Measurements from ENCODE around the gene ARHGAP1.

Gene ARHGAP1

DNA sequence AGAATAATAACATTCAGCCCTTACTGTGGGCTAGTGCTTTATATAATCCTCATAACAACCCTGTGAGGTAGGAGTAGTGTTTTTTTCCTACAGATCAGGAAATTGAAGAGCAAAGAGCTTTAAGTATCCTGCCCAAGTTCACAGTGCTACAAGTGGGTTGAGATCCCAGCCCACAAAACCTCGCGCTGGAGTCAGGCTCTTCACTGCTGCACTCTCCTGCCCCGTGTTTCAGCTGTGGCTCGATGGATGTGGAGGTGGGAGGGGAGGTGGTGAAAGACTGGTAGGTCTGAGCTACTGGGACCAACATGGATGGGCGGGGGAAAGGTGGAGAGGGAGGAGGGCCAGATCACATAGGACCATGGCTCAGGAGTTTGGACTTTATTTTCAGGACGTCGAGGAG, 6.5 kb upstream of the ARHGAP1 start:
- H3K27ac ChIP-seq (ENCODE audit: low read depth, low read length, severe bottlenecking) = no peak overlapping the region
- no peaks in the 10 kb centered on the region for H3K9me3 ChIP-seq (ENCODE audit: control insufficient read depth, low read length)
- peaks cover 6% of the 10 kb centered on the region for H3K4me1 ChIP-seq (ENCODE audit: control insufficient read depth, insufficient read depth, low read length, poor library complexity, severe bottlenecking)
- WGBS, 2 experiments (ENCODE audit: insufficient coverage in 2 of 2) = 91 to 94% methylated on average over 7 of the region's 7 CpGs
- peaks cover 65% of the 10 kb centered on the region for H3K36me3 ChIP-seq (ENCODE audit: control insufficient read depth, insufficient read depth, low read length)
- no peak overlapping the region for H3K4me3 ChIP-seq (ENCODE audit: extremely low read depth, insufficient read depth, low read length, poor library complexity, severe bottlenecking)

DNA sequence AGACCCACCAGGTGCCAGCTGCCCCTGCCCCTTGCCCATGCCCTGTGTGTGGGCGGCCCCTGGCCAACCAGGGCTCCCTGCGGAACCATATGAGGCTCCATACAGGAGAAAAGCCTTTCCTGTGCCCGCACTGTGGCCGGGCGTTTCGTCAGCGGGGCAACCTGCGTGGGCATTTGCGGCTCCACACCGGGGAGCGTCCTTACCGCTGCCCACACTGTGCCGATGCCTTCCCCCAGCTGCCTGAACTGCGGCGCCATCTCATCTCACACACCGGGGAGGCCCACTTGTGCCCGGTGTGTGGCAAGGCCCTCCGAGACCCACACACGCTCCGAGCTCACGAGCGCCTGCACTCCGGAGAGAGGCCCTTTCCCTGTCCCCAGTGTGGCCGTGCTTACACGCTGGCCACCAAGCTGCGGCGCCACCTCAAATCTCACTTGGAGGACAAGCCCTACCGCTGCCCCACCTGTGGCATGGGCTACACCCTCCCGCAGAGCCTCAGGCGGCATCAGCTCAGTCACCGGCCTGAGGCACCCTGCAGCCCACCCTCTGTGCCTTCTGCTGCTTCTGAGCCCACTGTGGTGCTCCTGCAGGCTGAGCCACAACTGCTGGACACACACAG, 4.8 kb upstream of the ARHGAP1 start:
- Histone ChIP-seq H3K4me1 (ENCODE audit: control insufficient read depth, insufficient read depth, low read length, poor library complexity, severe bottlenecking) (peaks cover 9% of the 10 kb centered on the region), H3K36me3 (ENCODE audit: control insufficient read depth, insufficient read depth, low read length) (peaks cover 69% of the 10 kb centered on the region), H3K4me3 (ENCODE audit: extremely low read depth, insufficient read depth, low read length, poor library complexity, severe bottlenecking) (no peak overlapping the region), H3K9me3 (ENCODE audit: control insufficient read depth, low read length) (no peaks in the 10 kb centered on the region), H3K27ac (ENCODE audit: low read depth, low read length, severe bottlenecking) (no peak overlapping the region)
- 96 to 97% methylated on average over 27 to 31 of the region's 31 CpGs for WGBS, 2 experiments (ENCODE audit: insufficient coverage in 2 of 2)

DNA sequence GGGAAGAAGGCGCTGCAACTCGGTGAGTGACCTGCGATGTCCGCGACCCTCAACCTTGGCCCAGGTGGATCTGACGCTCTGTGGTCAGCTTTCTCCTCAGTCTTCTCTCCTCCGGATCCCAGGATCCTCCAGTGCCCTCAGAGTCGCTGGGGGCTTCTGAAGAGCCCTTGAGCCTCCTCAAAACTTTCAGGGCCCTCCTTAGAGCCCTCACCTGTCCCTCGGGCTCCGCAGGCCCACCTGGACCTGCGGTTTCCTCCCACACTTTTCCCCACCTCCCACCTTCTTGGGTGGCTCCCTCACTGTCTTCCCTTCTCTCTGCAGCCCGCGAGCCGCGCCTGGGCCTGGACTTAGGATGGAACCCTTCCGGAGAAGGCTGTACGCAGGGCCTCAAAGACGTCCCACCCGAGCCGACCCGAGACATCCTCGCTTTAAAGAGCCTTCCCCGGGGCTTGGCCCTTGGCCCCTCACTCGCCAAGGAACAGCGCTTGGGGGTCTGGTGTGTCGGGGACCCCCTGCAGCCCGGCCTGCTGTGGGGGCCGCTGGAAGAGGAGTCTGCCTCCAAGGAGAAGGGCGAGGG, 747 bp upstream of the ARHGAP1 start:
- 1 to 2% methylated on average over 15 to 22 of the region's 29 CpGs for WGBS, 2 experiments (ENCODE audit: insufficient coverage in 2 of 2)
- Histone ChIP-seq H3K4me3 (ENCODE audit: extremely low read depth, insufficient read depth, low read length, poor library complexity, severe bottlenecking) (peak overlapping the region; percentile 100), H3K27ac (ENCODE audit: low read depth, low read length, severe bottlenecking) (peak overlapping the region; percentile 97), H3K36me3 (ENCODE audit: control insufficient read depth, insufficient read depth, low read length) (peaks cover 51% of the 10 kb centered on the region), H3K9me3 (ENCODE audit: control insufficient read depth, low read length) (no peaks in the 10 kb centered on the region), H3K4me1 (ENCODE audit: control insufficient read depth, insufficient read depth, low read length, poor library complexity, severe bottlenecking) (peaks cover 26% of the 10 kb centered on the region)

DNA sequence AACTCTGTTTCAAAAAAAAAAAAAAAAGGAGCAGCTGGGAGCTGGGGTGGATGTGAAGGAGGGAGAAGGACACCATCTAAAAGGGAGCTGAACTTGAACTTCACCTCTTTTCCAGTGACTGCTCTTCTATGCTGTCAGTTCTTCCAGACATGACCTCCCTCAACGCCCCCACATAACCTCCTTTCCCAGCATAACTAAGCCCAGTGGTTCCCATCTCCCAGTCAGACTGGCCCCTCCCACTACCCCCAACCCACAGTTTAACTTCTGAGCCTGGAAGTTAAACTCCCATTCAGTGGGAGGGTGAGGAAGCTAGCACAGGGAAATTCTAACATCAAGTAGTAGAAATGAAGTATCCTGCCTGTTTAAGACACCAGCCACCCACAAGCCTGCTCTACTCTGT, 1.8 kb downstream of the ARHGAP1 start:
- no peak overlapping the region for H3K27ac ChIP-seq (ENCODE audit: low read depth, low read length, severe bottlenecking)
- peaks cover 51% of the 10 kb centered on the region for H3K36me3 ChIP-seq (ENCODE audit: control insufficient read depth, insufficient read depth, low read length)
- H3K4me1 ChIP-seq (ENCODE audit: control insufficient read depth, insufficient read depth, low read length, poor library complexity, severe bottlenecking) = peaks cover 26% of the 10 kb centered on the region
- no peak overlapping the region for H3K4me3 ChIP-seq (ENCODE audit: extremely low read depth, insufficient read depth, low read length, poor library complexity, severe bottlenecking)
- H3K9me3 ChIP-seq (ENCODE audit: control insufficient read depth, low read length) = no peaks in the 10 kb centered on the region
- 86% methylated on average over 1 of the region's 1 CpG; no CpG with 5 or more reads in 1 of the 2 experiments for WGBS, 2 experiments (ENCODE audit: insufficient coverage in 2 of 2)

DNA sequence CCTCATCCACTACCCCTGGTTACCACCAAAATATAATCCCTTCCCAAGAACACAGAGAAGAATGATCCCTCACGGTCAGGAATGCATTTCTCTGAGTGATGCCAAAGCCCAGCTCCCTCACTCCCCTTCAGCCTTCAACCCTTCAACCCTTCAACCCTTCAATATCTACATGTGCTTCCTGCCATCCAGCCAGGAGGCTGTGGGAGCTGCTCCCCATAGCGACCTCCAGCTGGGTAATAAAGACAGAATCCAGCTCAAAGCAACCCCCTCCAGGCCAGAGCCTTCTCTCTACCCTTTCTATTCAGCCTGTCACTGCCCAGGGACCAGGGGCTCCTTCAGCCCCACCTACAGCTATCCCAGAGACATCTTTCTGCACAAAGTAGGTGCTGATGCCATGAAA, 2.7 kb downstream of the ARHGAP1 start:
- peaks cover 26% of the 10 kb centered on the region for H3K4me1 ChIP-seq (ENCODE audit: control insufficient read depth, insufficient read depth, low read length, poor library complexity, severe bottlenecking)
- peak overlapping the region; percentile 77 for H3K27ac ChIP-seq (ENCODE audit: low read depth, low read length, severe bottlenecking)
- 59 to 70% methylated on average over 2 of the region's 2 CpGs for WGBS, 2 experiments (ENCODE audit: insufficient coverage in 2 of 2)
- H3K4me3 ChIP-seq (ENCODE audit: extremely low read depth, insufficient read depth, low read length, poor library complexity, severe bottlenecking) = no peak overlapping the region
- peaks cover 51% of the 10 kb centered on the region for H3K36me3 ChIP-seq (ENCODE audit: control insufficient read depth, insufficient read depth, low read length)
- no peaks in the 10 kb centered on the region for H3K9me3 ChIP-seq (ENCODE audit: control insufficient read depth, low read length)

DNA sequence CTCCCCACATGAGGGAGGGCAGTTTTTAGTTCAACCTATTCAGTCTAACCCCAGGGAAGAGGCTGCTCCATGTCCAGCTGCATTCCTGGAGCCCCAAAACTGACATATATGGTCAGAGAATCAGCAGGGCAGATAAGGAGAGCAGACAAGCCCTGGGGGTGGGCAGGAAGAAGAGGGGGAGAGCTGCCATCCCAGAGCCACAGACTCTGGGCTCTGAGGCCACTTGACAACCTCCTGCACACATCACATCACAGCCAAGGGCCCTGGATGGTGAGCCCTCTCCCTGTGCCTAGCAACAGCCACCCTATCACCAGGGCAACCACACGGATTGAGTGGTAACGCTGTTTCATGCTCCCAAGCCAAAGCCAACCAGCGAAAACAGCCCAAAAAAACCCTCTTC, 3.1 kb downstream of the ARHGAP1 start:
- Histone ChIP-seq H3K9me3 (ENCODE audit: control insufficient read depth, low read length) (no peaks in the 10 kb centered on the region), H3K4me1 (ENCODE audit: control insufficient read depth, insufficient read depth, low read length, poor library complexity, severe bottlenecking) (peaks cover 25% of the 10 kb centered on the region), H3K36me3 (ENCODE audit: control insufficient read depth, insufficient read depth, low read length) (peaks cover 50% of the 10 kb centered on the region), H3K27ac (ENCODE audit: low read depth, low read length, severe bottlenecking) (peak overlapping the region; percentile 77), H3K4me3 (ENCODE audit: extremely low read depth, insufficient read depth, low read length, poor library complexity, severe bottlenecking) (no peak overlapping the region)
- WGBS, 2 experiments (ENCODE audit: insufficient coverage in 2 of 2) = 40 to 95% methylated on average over 1 to 3 of the region's 3 CpGs

DNA sequence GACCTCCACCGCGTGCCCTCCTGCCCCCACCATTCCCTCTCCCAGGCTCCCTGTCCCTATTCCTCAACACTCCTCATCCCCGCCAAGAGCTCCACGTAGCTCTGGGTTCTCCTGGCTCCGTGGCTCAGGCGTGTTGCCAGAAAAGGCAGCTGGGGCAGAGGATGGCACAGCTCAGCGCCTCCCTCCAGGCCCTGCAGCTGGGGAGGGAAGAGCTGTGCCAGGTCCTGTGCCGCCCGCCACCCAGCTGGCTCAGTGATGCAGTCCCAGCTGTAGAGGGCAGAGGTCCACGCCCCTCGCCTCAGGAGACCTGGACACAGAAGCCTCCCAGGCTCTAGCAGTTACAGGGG, 4.2 kb downstream of the ARHGAP1 start:
- Histone ChIP-seq H3K4me1 (ENCODE audit: control insufficient read depth, insufficient read depth, low read length, poor library complexity, severe bottlenecking) (peaks cover 22% of the 10 kb centered on the region), H3K27ac (ENCODE audit: low read depth, low read length, severe bottlenecking) (no peak overlapping the region), H3K9me3 (ENCODE audit: control insufficient read depth, low read length) (no peaks in the 10 kb centered on the region), H3K4me3 (ENCODE audit: extremely low read depth, insufficient read depth, low read length, poor library complexity, severe bottlenecking) (no peak overlapping the region), H3K36me3 (ENCODE audit: control insufficient read depth, insufficient read depth, low read length) (peaks cover 50% of the 10 kb centered on the region)
- 96 to 97% methylated on average over 5 to 11 of the region's 11 CpGs for WGBS, 2 experiments (ENCODE audit: insufficient coverage in 2 of 2)

DNA sequence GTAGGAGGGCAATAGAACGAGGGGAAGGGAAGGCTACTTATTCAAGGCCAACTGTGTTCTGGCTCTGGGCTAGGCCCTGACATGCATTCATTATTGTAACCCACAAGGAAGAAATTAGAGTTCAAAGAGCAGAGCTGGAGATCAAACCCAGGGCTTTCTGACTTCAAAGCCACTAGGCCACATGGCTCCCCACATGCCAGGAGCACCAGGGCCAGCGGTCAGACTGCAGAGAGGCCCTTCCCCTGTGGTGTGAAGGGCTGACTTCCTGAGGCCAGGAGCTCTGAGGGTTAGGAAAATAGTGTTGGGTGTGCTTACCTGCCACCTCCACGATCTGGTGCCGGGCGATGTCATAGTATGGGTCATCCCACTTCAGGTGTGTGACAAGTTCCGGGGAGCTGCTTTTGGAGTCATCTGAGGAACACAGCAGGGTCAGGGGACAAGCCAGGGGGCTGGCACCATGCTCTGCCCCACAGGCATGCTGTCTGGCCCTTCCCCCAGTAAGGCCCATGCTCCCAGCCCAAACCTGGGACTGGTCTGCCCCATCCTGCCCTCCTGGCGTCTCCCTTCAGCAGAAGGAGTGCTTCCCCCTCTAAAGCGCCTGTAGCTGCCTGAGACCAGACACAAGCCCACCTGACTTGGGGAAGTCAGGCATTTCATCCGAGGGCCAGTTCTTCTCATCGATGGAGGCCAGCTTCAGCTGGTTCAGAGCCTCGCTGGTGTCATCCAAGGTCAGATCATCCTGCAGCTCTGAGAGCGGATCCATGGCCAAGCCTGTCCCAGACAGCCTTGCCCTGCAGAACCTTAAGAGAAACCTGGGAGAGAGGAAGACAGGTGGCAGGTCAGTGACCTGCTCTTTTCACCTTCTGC, 4.8 kb downstream of the ARHGAP1 start:
- Histone ChIP-seq H3K27ac (ENCODE audit: low read depth, low read length, severe bottlenecking) (no peak overlapping the region), H3K9me3 (ENCODE audit: control insufficient read depth, low read length) (no peaks in the 10 kb centered on the region), H3K4me1 (ENCODE audit: control insufficient read depth, insufficient read depth, low read length, poor library complexity, severe bottlenecking) (peaks cover 22% of the 10 kb centered on the region), H3K4me3 (ENCODE audit: extremely low read depth, insufficient read depth, low read length, poor library complexity, severe bottlenecking) (no peak overlapping the region), H3K36me3 (ENCODE audit: control insufficient read depth, insufficient read depth, low read length) (peaks cover 50% of the 10 kb centered on the region)
- 92 to 97% methylated on average over 10 to 11 of the region's 12 CpGs for WGBS, 2 experiments (ENCODE audit: insufficient coverage in 2 of 2)

DNA sequence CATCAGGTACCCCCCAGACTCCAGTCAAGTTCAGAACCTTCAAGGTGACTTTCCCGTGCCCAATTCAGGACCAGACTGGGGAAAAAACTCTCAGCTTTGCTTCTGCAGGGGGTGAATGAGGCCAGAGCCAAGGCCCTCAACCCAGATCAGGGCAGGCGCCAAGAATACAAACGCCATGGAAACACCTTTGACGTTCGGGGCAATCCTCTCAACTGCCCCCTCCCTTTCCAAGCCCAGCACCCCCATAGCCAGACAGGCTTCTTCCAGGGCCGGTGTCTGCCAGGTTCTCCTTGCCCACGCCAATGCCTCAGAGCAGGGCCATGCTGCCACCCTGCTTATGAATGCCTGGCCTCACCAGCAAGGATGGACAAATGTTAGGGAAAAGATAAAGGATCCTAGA, 5.8 kb downstream of the ARHGAP1 start:
- no peaks in the 10 kb centered on the region for H3K9me3 ChIP-seq (ENCODE audit: control insufficient read depth, low read length)
- peaks cover 22% of the 10 kb centered on the region for H3K4me1 ChIP-seq (ENCODE audit: control insufficient read depth, insufficient read depth, low read length, poor library complexity, severe bottlenecking)
- peaks cover 54% of the 10 kb centered on the region for H3K36me3 ChIP-seq (ENCODE audit: control insufficient read depth, insufficient read depth, low read length)
- no peak overlapping the region for H3K4me3 ChIP-seq (ENCODE audit: extremely low read depth, insufficient read depth, low read length, poor library complexity, severe bottlenecking)
- WGBS, 2 experiments (ENCODE audit: insufficient coverage in 2 of 2) = 92 to 96% methylated on average over 6 to 7 of the region's 7 CpGs
- H3K27ac ChIP-seq (ENCODE audit: low read depth, low read length, severe bottlenecking) = no peak overlapping the region

DNA sequence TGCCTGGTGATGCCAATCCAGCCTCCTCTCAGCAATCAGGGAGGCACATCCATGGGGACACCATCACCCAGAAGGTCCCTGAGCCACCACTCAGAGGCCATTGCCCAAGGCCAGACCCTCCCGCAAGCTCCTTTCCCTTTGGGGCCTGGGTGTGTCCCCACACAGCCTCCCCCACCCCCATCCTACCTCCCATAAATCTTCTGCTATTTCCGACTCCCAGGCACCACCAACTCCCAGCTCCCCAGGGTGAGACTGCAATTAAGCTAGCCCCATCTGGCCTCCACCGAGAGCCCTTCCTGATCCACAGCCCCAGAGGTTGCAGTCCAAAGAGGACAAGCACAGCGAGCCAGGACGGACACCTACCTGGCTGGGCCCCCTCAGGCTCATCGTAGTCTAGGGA, 6.3 kb downstream of the ARHGAP1 start:
- Histone ChIP-seq H3K9me3 (ENCODE audit: control insufficient read depth, low read length) (no peaks in the 10 kb centered on the region), H3K4me1 (ENCODE audit: control insufficient read depth, insufficient read depth, low read length, poor library complexity, severe bottlenecking) (peaks cover 21% of the 10 kb centered on the region), H3K4me3 (ENCODE audit: extremely low read depth, insufficient read depth, low read length, poor library complexity, severe bottlenecking) (no peak overlapping the region), H3K27ac (ENCODE audit: low read depth, low read length, severe bottlenecking) (no peak overlapping the region), H3K36me3 (ENCODE audit: control insufficient read depth, insufficient read depth, low read length) (peaks cover 58% of the 10 kb centered on the region)
- WGBS, 2 experiments (ENCODE audit: insufficient coverage in 2 of 2) = 98 to 100% methylated on average over 4 to 6 of the region's 6 CpGs

DNA sequence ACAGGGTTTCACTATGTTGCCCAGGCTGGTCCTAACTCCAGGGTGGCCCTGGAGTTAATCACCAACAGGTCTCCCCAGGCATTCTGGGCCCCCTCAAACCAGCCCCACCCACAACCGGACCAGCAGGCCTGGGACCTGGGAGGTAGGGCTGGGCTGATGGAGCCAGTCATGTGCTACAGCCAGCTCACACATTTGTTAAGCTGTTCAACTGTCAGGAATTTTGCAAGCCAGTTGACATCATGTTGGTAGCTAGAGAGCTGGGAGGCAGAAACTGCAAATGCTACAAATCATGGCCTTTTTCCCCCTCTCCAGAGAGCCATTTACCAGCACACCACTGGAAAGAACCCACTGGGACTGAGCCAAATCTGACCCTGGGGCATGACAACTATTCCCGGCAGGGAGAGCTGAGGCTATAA, 6.8 kb downstream of the ARHGAP1 start:
- H3K4me3 ChIP-seq (ENCODE audit: extremely low read depth, insufficient read depth, low read length, poor library complexity, severe bottlenecking) = no peak overlapping the region
- peaks cover 16% of the 10 kb centered on the region for H3K4me1 ChIP-seq (ENCODE audit: control insufficient read depth, insufficient read depth, low read length, poor library complexity, severe bottlenecking)
- no peak overlapping the region for H3K27ac ChIP-seq (ENCODE audit: low read depth, low read length, severe bottlenecking)
- no peaks in the 10 kb centered on the region for H3K9me3 ChIP-seq (ENCODE audit: control insufficient read depth, low read length)
- H3K36me3 ChIP-seq (ENCODE audit: control insufficient read depth, insufficient read depth, low read length) = peaks cover 63% of the 10 kb centered on the region
- 80 to 100% methylated on average over 1 of the region's 2 CpGs for WGBS, 2 experiments (ENCODE audit: insufficient coverage in 2 of 2)

Data from mesodermal cell (in vitro differentiated cells).